HG03469 (cell line): ENCODE results near the gene SRRM4.
"Not testable (repeated sequence)": the region's sequence is repeated elsewhere in the genome, so short reads cannot be mapped to it uniquely, and the experiment has no call there.

ENCODE experiments used
- ATAC-seq: cut with Tn5 transposase; IDR thresholded peaks from one replicate; pipeline ENCODE4 v1.9.1; 2021; ENCODE audit warnings: mild to moderate bottlenecking, moderate library complexity, moderate number of reproducible peaks; ENCODE audit not compliant: unreplicated experiment

SRRM4 gene

GRCh38 chr12:118981285-118982211 lies at the start of gene SRRM4:
TSS of gene SRRM4 (plus strand) at chr12:118981541. CDS start at chr12:118981883, 342 bp downstream.
- no peak for ATAC-seq

GRCh38 chr12:118946256-118946655 lies 35.1 kb upstream of the SRRM4 start:
- no peak for ATAC-seq

GRCh38 chr12:118958520-118958919 lies 22.8 kb upstream of the SRRM4 start:
- ATAC-seq = no peak

GRCh38 chr12:118959348-118959747 lies 22.0 kb upstream of the SRRM4 start:
- no peak for ATAC-seq

- ATAC-seq = no peak
Observed at GRCh38 chr12:118959985-118960560, 21.3 kb upstream of the SRRM4 start.

GRCh38 chr12:118960865-118961264 lies 20.5 kb upstream of the SRRM4 start:
- no peak for ATAC-seq

- ATAC-seq = no peak
Observed at GRCh38 chr12:118964988-118965387, 16.4 kb upstream of the SRRM4 start.

- ATAC-seq = no peak
Observed at GRCh38 chr12:118970856-118971255, 10.5 kb upstream of the SRRM4 start.

GRCh38 chr12:118972982-118973381 lies 8.4 kb upstream of the SRRM4 start:
- no peak for ATAC-seq

GRCh38 chr12:118979763-118980406 lies 1.5 kb upstream of the SRRM4 start:
- no peak for ATAC-seq

GRCh38 chr12:118980407-118981014 lies 830 bp upstream of the SRRM4 start:
- no peak for ATAC-seq

- no peak for ATAC-seq
Observed at GRCh38 chr12:118982302-118982701, 961 bp downstream of the SRRM4 start.

- no peak for ATAC-seq
Observed at GRCh38 chr12:118982984-118983761, 1.8 kb downstream of the SRRM4 start.

GRCh38 chr12:118984161-118984943 lies 3.0 kb downstream of the SRRM4 start:
- ATAC-seq = no peak

- ATAC-seq = no peak
Observed at GRCh38 chr12:118986050-118986449, 4.7 kb downstream of the SRRM4 start.

GRCh38 chr12:118999107-118999506 lies 17.8 kb downstream of the SRRM4 start:
- ATAC-seq = no peak

- no peak for ATAC-seq
Observed at GRCh38 chr12:119005085-119005484, 23.7 kb downstream of the SRRM4 start.

- no peak for ATAC-seq
Observed at GRCh38 chr12:119005913-119006312, 24.6 kb downstream of the SRRM4 start.

- ATAC-seq = no peak
Observed at GRCh38 chr12:119006746-119007145, 25.4 kb downstream of the SRRM4 start.

- not testable (repeated sequence) for ATAC-seq
Observed at GRCh38 chr12:119008273-119008672, 26.9 kb downstream of the SRRM4 start.
